Left colon (tissue), 2 donors: ENCODE measurements around the gene TRIM65. TPM values are rescaled to one million over a fixed set of nuclear protein-coding genes. Genes with fewer than 3 reads are reported as not detected.

Source experiments
- ATAC-seq: fragments of 200-7000 bp; cut with Tn5 transposase; one replicate; pipeline ENCODE4 v1.9.1; 2020; ENCODE audit warnings: mild to moderate bottlenecking, moderate library complexity
- DNase-seq, 2 donors: peaks; one replicate each; pipeline ENCODE4 v3.0.0-alpha.2; 2020
- intact Hi-C, 2 donors: fragments of 100-400 bp; cut with DNase I in 1 of 2; cut with micrococcal nuclease in 1 of 2; formaldehyde crosslinking; loops; one replicate each; pipeline versions ENCODE4 v1.11.2 to v1.14.0; 2022; cut with DNase I, micrococcal nuclease
- total RNA-seq, 2 donors: library from RNA; stranded (reverse); fragmentation: NEBNext Ultra II Directional; extraction: Animal tissue kit (Norgen Biotek cat#: 25700); gene quantifications; one replicate each; pipeline ENCODE4 v1.2.1, GENCODE V29; 2021
- donor health status: DM: no; HTN: no; CAD: no.
- donor health status: DM: yes; HTN: yes; CAD: no.

The TRIM65 gene
- total RNA-seq, 2 donors from 2014 or later = 15.0 to 18.7 TPM

- ATAC-seq = no peak
- intact Hi-C loops = no loop called here
- no peak for DNase-seq
These were observed 49.8 kb downstream of the TRIM65 start for GRCh38 chr17:75846692-75847613.

- peak; percentile 41 for ATAC-seq
- peak; percentile 47 to 62 for DNase-seq
- intact Hi-C loops = no loop called here
These were observed 50.6 kb downstream of the TRIM65 start for GRCh38 chr17:75845933-75846691.

GRCh38 chr17:75845058-75845711, 51.6 kb downstream of the TRIM65 start:
- DNase-seq = peak; percentile 89 to 92
- intact Hi-C loops = no loop called here
- ATAC-seq = peak; percentile 75

GRCh38 chr17:75844530-75845057, 52.2 kb downstream of the TRIM65 start:
- ATAC-seq = peak; percentile 70
- intact Hi-C loops = no loop called here
- DNase-seq = peak; percentile 71 to 91

GRCh38 chr17:75843577-75844529, 52.9 kb downstream of the TRIM65 start, which contains the start of gene UNC13D:
TSS of gene UNC13D (minus strand) at chr17:75844404. CDS start at chr17:75844337, 67 bp downstream.
- ATAC-seq (peak; percentile 8), DNase-seq (peak in 1 of 2 donors; percentile 66)
- intact Hi-C loops = no loop called here

GRCh38 chr17:75842963-75843576, 53.7 kb downstream of the TRIM65 start:
- intact Hi-C loops = no loop called here
- ATAC-seq (no peak), DNase-seq (no peak)

GRCh38 chr17:75842411-75842810, 54.3 kb downstream of the TRIM65 start:
- no peak for ATAC-seq
- intact Hi-C loops = no loop called here
- DNase-seq = no peak

- intact Hi-C loops = no loop called here
- ATAC-seq = no peak
- DNase-seq = no peak
These were observed 56.0 kb downstream of the TRIM65 start for GRCh38 chr17:75840799-75841164.

- DNase-seq (no peak), ATAC-seq (no peak)
- intact Hi-C loops = no loop called here
These were observed 56.6 kb downstream of the TRIM65 start for GRCh38 chr17:75839942-75840798.

Other genes starting within 250 kb of the TRIM65 start
- 10 to 100 TPM; 23.2 to 27.0 TPM for gene RECQL5, start 229.8 kb downstream of the TRIM65 start, total RNA-seq
- 10 to 100 TPM; 72.1 to 72.5 TPM for gene SAP30BP, start 229.6 kb downstream of the TRIM65 start, total RNA-seq
- 100 to 1,000 TPM; 252 to 318 TPM for gene ITGB4, start 175.5 kb downstream of the TRIM65 start, total RNA-seq
- gene GALK1, start 131.8 kb downstream of the TRIM65 start, total RNA-seq = 10 to 100 TPM; 14.1 to 16.9 TPM
- 10 to 100 TPM; 18.3 to 21.8 TPM for gene UNK, start 112.1 kb downstream of the TRIM65 start, total RNA-seq
- 10 to 100 TPM; 20.5 to 31.0 TPM for gene UNC13D, start 52.5 kb downstream of the TRIM65 start, total RNA-seq
- 100 to 1,000 TPM in 1 of 2 donors, 10 to 100 TPM in 1; 96.5 to 105 TPM for gene WBP2, start 41.6 kb downstream of the TRIM65 start, total RNA-seq
- 10 to 100 TPM; 44.8 to 61.8 TPM for gene TRIM47, start 18.4 kb downstream of the TRIM65 start, total RNA-seq
- 100 to 1,000 TPM in 1 of 2 donors, 10 to 100 TPM in 1; 84.2 to 111 TPM for gene MRPL38, start 7.9 kb upstream of the TRIM65 start, total RNA-seq
- gene FBF1, start 44.1 kb upstream of the TRIM65 start, total RNA-seq = 1 to 10 TPM; 5.2 to 5.5 TPM
- gene ACOX1, start 82.2 kb upstream of the TRIM65 start, total RNA-seq = 100 to 1,000 TPM; 170 to 225 TPM
- 10 to 100 TPM; 21.2 to 27.9 TPM for gene TEN1, start 82.3 kb upstream of the TRIM65 start, total RNA-seq
- gene CDK3, start 103.9 kb upstream of the TRIM65 start, total RNA-seq = 10 to 100 TPM; 10.1 to 12.4 TPM
- gene EVPL, start 130.4 kb upstream of the TRIM65 start, total RNA-seq = 10 to 100 TPM; 18.9 to 28.5 TPM
- gene SRP68, start 175.6 kb upstream of the TRIM65 start, total RNA-seq = 10 to 100 TPM; 49.9 to 56.5 TPM
- gene GALR2, start 177.8 kb upstream of the TRIM65 start, total RNA-seq = not detected
- under 1 TPM in 1 of 2 donors, not detected in 1; 0.22 TPM for gene ZACN, start 182.2 kb upstream of the TRIM65 start, total RNA-seq
- 100 to 1,000 TPM; 100 to 102 TPM for gene EXOC7, start 206.8 kb upstream of the TRIM65 start, total RNA-seq
- gene FOXJ1, start 244.3 kb upstream of the TRIM65 start, total RNA-seq = 1 to 10 TPM; 1.6 to 2.8 TPM